GM19193 (cell line): ENCODE data around the gene CACNG5.

ENCODE experiments used
- POLR2A ChIP-seq: IDR thresholded peaks from 4 replicates; pipeline ENCODE4 v1.6.1; 2011; ENCODE audit not compliant: insufficient read depth, insufficient read length; ENCODE audit errors: extremely low read depth

CACNG5 gene

GRCh38 chr17:66837885-66838665 lies 3.2 kb downstream of the CACNG5 start:
- TF ChIP-seq POLR2A = no peak

GRCh38 chr17:66839616-66840015 lies 4.7 kb downstream of the CACNG5 start:
- TF ChIP-seq POLR2A = no peak

- no peak for TF ChIP-seq POLR2A
Measured at GRCh38 chr17:66840061-66840460, 5.1 kb downstream of the CACNG5 start.

GRCh38 chr17:66841328-66841727 lies 6.4 kb downstream of the CACNG5 start:
- TF ChIP-seq POLR2A = no peak

- no peak for TF ChIP-seq POLR2A
Measured at GRCh38 chr17:66841744-66842143, 6.8 kb downstream of the CACNG5 start.

- TF ChIP-seq POLR2A = no peak
Measured at GRCh38 chr17:66842505-66842904, 7.6 kb downstream of the CACNG5 start.

- TF ChIP-seq POLR2A = no peak
Measured at GRCh38 chr17:66842959-66843358, 8.0 kb downstream of the CACNG5 start.

GRCh38 chr17:66843627-66844026 lies 8.7 kb downstream of the CACNG5 start:
- TF ChIP-seq POLR2A = no peak

- no peak for TF ChIP-seq POLR2A
Measured at GRCh38 chr17:66847704-66848103, 12.8 kb downstream of the CACNG5 start.

- no peak for TF ChIP-seq POLR2A
Measured at GRCh38 chr17:66848496-66848895, 13.6 kb downstream of the CACNG5 start.

GRCh38 chr17:66849032-66849655 lies 14.2 kb downstream of the CACNG5 start:
- TF ChIP-seq POLR2A = no peak

- no peak for TF ChIP-seq POLR2A
Measured at GRCh38 chr17:66849851-66850580, 15.1 kb downstream of the CACNG5 start.

GRCh38 chr17:66850692-66851091 lies 15.8 kb downstream of the CACNG5 start:
- no peak for TF ChIP-seq POLR2A

- no peak for TF ChIP-seq POLR2A
Measured at GRCh38 chr17:66855204-66855603, 20.3 kb downstream of the CACNG5 start.

- TF ChIP-seq POLR2A = no peak
Measured at GRCh38 chr17:66858226-66859083, 23.5 kb downstream of the CACNG5 start.
